Thyroid gland (tissue), 4 donors: ENCODE results near the gene RPL23.

Experiments used
- CTCF ChIP-seq, 6 experiments: fragments of 200-600 bp in 3 of 6; fragments of 450-650 bp in 3 of 6; sonication (generic) in 3 of 6; IDR thresholded peaks; one replicate each; pipeline ENCODE4 v1.5.1; 2016 to 2019; ENCODE audit warnings: antibody characterized with exemption in 6 of 6, mild to moderate bottlenecking in 2 of 6, inconsistent platforms in 1 of 6, moderate library complexity in 1 of 6
- POLR2A ChIP-seq, 2 donors: fragments of 450-650 bp; IDR thresholded peaks; one replicate each; pipeline ENCODE4 v1.6.1; 2017; ENCODE audit warnings: antibody characterized with exemption in 2 of 2, mild to moderate bottlenecking in 2 of 2, moderate library complexity in 1 of 2

GRCh38 chr17:38874505-38875400 lies 21.2 kb upstream of the RPL23 start:
- TF ChIP-seq POLR2A (IDR thresholded peaks at IDR 0.05) (no peak), CTCF (IDR thresholded peaks at IDR 0.05) (no peak)
